ENCODE data around the gene GJB4.
"Not testable (repeated sequence)": the region's sequence is repeated elsewhere in the genome, so short reads cannot be mapped to it uniquely, and the experiment has no call there.

The GJB4 gene

DNA sequence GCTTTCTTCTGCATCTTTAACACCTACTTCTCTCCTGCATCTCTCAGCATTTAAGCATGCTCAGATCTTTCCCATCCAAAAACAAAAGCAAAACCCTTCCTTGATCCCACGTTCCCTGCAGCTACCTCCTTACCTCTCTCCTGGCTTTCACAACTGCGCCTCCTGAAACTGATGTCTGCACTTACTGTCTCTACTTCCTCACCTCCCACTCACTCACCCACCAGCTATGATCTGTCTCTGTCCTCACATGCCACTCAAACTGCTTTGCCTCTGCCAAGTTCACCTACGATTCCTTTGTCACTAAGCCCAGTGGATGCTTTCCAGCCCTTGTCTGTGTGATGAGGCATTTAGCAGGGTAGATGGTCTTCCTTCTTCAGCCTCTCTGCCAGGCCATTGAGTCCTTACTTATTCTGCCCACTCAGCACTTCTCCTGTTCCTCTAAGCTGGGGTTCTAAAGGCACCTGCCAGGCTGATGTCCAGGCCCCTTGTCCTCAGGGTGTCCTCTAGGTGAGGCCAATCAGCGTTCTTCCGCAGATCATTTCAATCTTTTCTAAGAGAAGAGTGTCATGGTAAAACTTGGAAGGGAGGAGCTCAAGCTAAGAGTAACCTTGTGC lies 11.5 kb downstream of the GJB4 start:
- TF ChIP-seq, protein P1, sequence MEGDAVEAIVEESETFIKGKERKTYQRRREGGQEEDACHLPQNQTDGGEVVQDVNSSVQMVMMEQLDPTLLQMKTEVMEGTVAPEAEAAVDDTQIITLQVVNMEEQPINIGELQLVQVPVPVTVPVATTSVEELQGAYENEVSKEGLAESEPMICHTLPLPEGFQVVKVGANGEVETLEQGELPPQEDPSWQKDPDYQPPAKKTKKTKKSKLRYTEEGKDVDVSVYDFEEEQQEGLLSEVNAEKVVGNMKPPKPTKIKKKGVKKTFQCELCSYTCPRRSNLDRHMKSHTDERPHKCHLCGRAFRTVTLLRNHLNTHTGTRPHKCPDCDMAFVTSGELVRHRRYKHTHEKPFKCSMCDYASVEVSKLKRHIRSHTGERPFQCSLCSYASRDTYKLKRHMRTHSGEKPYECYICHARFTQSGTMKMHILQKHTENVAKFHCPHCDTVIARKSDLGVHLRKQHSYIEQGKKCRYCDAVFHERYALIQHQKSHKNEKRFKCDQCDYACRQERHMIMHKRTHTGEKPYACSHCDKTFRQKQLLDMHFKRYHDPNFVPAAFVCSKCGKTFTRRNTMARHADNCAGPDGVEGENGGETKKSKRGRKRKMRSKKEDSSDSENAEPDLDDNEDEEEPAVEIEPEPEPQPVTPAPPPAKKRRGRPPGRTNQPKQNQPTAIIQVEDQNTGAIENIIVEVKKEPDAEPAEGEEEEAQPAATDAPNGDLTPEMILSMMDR (IDR thresholded peaks at IDR 0.05; ENCODE audit: extremely low read depth, missing control alignments) = no peak

DNA sequence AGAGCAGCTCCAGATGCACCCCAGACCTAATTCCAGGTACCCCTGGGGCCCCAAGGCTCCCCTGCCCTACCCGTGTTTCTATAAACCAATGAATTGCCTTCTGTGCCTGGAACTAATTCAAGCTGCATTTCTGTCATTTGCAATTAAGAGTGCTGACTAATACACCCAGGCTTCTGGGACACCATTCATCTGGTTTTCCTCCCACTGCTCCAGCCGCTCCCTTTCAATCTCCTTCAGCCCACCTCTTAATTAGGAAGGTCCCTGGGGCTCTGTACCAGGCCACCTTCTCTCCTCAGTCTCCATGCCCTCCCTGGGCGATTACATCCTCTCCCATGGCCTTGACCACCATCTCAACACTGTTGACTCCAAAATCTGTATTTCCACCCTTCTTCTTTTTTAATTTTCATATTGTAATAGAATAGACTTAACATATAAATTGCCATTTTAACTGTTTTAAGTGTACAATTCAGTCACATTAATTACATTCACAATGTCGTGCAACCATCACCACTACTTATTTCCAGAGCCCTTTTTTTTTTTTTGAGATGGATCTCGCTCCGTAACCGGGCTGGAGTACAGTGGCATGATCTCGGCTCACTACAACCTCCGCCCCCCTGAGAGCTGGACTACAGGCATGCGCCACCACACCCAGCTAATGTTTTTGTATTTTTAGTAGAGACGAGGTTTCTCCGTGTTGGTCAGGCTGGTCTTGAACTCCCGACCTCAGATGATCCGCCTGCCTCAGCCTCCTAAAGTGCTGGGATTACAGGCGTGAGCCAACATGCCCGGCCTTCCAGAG lies 12.2 kb downstream of the GJB4 start:
- no peak for DNase-seq (ENCODE audit: low spot score)
- TF ChIP-seq, protein P1 (IDR thresholded peaks at IDR 0.05; ENCODE audit: extremely low read depth, missing control alignments) = no peak

More for the DNA sequence above, 11.5 kb downstream of the GJB4 start:
- DNase-seq (ENCODE audit: low spot score) = no peak

DNA sequence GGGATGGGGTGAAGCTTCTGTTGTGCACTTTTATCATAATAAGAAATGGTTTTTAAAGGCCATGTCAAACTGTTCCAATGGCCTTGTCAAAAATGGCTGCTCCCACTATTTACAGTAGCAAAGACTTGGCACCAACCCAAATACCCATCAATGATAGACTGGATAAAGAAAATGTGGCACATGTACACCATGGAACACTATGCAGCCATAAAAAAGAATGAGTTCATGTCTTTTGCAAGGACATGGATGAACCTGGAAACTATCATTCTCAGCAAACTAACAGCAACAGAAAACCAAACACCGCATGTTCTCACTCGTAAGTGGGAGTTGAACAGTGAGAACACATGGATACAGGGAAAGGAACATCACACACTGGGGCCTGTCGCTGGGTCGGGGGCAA lies 13.6 kb downstream of the GJB4 start:
- not testable (repeated sequence) for DNase-seq (ENCODE audit: low spot score)

DNA sequence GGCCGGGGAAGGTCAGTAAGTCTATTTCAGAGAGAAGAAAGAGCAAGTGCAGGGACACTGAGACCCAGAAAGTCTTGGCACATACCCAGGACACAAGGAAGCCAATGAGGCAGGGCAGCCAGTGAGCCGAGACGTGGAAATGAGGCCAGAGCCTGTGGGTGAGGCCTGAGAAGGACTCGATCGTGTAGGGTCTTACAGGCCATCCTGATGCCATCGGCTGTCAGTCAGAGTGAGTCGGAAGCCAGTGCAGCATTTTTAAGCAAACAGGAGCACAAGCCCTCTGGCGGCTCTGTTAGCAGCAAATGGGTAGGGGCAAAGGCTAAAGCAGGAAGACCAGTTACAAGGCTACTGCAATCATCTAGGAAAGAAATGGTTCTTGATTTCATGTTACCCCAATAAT lies 15.4 kb downstream of the GJB4 start:
- TF ChIP-seq, protein P1 (IDR thresholded peaks at IDR 0.05; ENCODE audit: extremely low read depth, missing control alignments) = no peak
- no peak for DNase-seq (ENCODE audit: low spot score)

DNA sequence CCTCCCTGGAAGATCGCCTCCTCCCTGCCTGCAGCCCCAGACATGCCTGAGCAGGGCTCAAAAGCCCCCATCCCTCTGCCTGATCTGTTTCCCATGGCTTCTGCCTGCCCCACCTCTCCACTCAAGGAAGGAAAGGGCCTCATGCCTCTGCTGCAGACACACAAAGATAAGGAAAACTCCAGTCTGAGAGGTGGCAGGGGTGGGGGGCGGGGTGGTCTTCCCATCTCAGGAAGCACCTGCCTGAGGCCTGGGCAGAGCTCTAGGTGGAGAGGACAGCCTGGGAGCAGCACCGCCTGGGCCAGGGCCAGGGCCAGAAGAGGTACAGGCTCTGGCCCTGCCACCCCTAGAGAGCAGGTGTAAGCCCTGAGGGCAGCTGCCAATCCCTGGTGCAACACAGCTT lies 17.4 kb downstream of the GJB4 start:
- no peak for DNase-seq (ENCODE audit: low spot score)
- TF ChIP-seq, protein P1 (IDR thresholded peaks at IDR 0.05; ENCODE audit: extremely low read depth, missing control alignments) = no peak

DNA sequence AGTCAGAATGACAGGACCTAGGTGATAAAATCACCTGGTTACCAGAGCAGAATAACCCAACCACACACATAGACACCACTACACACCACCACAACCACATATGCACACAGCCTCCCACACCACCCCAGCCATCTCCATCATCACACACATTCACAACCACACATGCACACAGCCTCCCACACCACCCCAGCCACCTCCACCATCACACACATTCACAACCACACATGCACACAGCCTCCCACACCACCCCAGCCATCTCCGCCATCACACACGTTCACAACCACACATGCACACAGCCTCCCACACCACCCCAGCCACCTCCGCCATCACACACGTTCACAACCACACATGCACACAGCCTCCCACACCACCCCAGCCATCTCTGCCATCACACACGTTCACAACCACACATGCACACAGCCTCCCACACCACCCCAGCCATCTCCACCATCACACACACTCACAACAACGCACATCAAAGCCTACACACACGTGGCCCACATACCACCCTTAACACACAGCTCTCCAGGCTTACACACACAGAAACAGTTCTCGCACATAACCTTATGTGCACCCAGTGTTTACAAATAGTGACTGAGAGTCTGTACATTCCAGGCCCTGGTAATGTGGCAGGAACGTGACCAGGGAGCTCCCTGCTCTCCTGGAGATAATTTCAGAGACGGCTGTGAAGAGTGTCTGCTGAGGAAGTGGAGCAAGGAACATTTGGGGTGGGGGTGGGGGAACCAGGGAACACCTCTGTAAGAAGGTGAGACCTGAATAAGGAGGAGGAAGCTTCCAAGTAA lies 18.2 kb downstream of the GJB4 start:
- no peak for DNase-seq (ENCODE audit: low spot score)

DNA sequence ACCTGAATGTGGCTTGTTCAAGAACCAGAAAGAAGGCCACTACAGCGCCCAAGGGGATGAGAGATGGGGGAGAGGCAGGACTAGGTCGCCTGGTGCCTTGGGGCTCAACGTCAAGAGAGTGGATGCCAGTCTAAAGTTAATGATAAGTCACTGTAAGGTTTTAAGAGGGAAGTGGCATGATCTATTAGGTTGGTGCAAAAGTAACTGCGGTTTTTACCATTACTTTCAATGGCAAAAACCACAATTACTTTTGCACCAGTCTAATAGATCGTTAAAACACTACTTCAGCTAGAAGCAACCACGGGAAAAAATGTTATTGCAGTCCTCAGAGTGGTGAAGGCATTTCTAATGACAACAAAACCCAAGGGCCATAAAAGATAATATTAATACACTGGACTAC lies 18.8 kb downstream of the GJB4 start:
- no peak for DNase-seq (ENCODE audit: low spot score)
- TF ChIP-seq, protein P1 (IDR thresholded peaks at IDR 0.05; ENCODE audit: extremely low read depth, missing control alignments) = no peak

More for the DNA sequence above, 18.2 kb downstream of the GJB4 start:
- TF ChIP-seq, protein P1 (IDR thresholded peaks at IDR 0.05; ENCODE audit: extremely low read depth, missing control alignments) = no peak
